ENCODE data around the gene THSD4. TPM values are rescaled to one million over a fixed set of nuclear protein-coding genes. Genes with fewer than 3 reads are reported as not detected.

Gene THSD4
- total and polyA plus RNA-seq, 2 of the 8 experiments (the other 6 are each of a cell fraction or from before 2014, with no cell fraction given), result 2.5 to 6.2 TPM

GRCh38 chr15:71275098-71275497, 159.8 kb downstream of the THSD4 start (continued):
- TF ChIP-seq CHD7 (IDR thresholded peaks at IDR 0.05; ENCODE audit: insufficient replicate concordance, low read length) (no peak), GABPA (IDR thresholded peaks at IDR 0.05; ENCODE audit: borderline replicate concordance, insufficient read depth, low read length) (no peak)

Measured in H1 (cell line).